T47D (cell line): Measurements from ENCODE around the gene CFAP45.
A peak's percentile ranks its signal among the peaks of the same experiment; 100 is the strongest.

ENCODE experiments used
- DNase-seq, 2 experiments: peaks; one replicate each; pipeline versions ENCODE4 v3.0.0 to v3.0.0-alpha.2; 2011 to 2012; ENCODE audit warnings: low read depth in 1 of 2, low spot score in 1 of 2
- JUND ChIP-seq: IDR thresholded peaks from 2 replicates; pipeline ENCODE4 v1.6.1; 2012; ENCODE audit warnings: low read depth
- in situ Hi-C: cut with HindIII; loops from 2 replicates; pipeline ENCODE4 v1.10.0; 2016; ENCODE audit warnings: low sequenced_read_pairs, low pct_unique_long_range_greater_than_20kb

The CFAP45 gene

GRCh38 chr1:159900086-159900680 is at the start of gene CFAP45:
Gene CFAP45, minus strand, starts transcription at chr1:159900165. Its CDS starts 67 bp downstream, at chr1:159900098.
- peak; percentile 84 for TF ChIP-seq JUND
- in situ Hi-C loops: no loop called here
- peak; percentile 96 to 99 for DNase-seq

- in situ Hi-C loops: no loop called here
- DNase-seq: no peak
- TF ChIP-seq JUND: no peak
Measured at GRCh38 chr1:159949123-159949522, 49.2 kb upstream of the CFAP45 start.

GRCh38 chr1:159947942-159948341 is 48.0 kb upstream of the CFAP45 start:
- in situ Hi-C loops: no loop called here
- DNase-seq: no peak
- no peak for TF ChIP-seq JUND

GRCh38 chr1:159946242-159947187 is 46.5 kb upstream of the CFAP45 start:
- TF ChIP-seq JUND: no peak
- DNase-seq: peak in 1 of 2 experiments; percentile 29
- in situ Hi-C loops: no loop called here

- DNase-seq: peak; percentile 93 to 100
- no peak; the same call in 1 of the 2 replicates for TF ChIP-seq JUND
- in situ Hi-C loops: no loop called here
Measured at GRCh38 chr1:159945483-159946241, 45.7 kb upstream of the CFAP45 start, which contains the start of gene IGSF9. Gene IGSF9, minus strand, starts transcription at chr1:159945613. Its CDS starts 2,159 bp downstream, at chr1:159943454.

GRCh38 chr1:159944623-159945455 is 44.9 kb upstream of the CFAP45 start:
- in situ Hi-C loops: no loop called here
- TF ChIP-seq JUND: no peak
- no peak for DNase-seq

- TF ChIP-seq JUND: no peak
- no peak for DNase-seq
- in situ Hi-C loops: no loop called here
Measured at GRCh38 chr1:159943908-159944622, 44.1 kb upstream of the CFAP45 start.

GRCh38 chr1:159943278-159943640 is 43.3 kb upstream of the CFAP45 start:
- no peak for TF ChIP-seq JUND
- DNase-seq: no peak
- in situ Hi-C loops: no loop called here

GRCh38 chr1:159942632-159943277 is 42.8 kb upstream of the CFAP45 start:
- in situ Hi-C loops: no loop called here
- no peak for DNase-seq
- no peak for TF ChIP-seq JUND

- in situ Hi-C loops: no loop called here
- no peak for DNase-seq
- TF ChIP-seq JUND: no peak
Measured at GRCh38 chr1:159941591-159942560, 41.9 kb upstream of the CFAP45 start.
